Kidney epithelial cell (primary cell): ENCODE data around the gene GMPR2. TPM values are rescaled to one million over a fixed set of nuclear protein-coding genes. Genes with fewer than 3 reads are reported as not detected.
A peak's percentile ranks its signal among the peaks of the same experiment; 100 is the strongest.

Experiments
- DNase-seq: peaks from one replicate; pipeline ENCODE4 v3.0.0-alpha.2; 2010; ENCODE audit warnings: low read depth
- H3K27me3 ChIP-seq: 2 replicates; pipeline ENCODE4 v1.6.0; 2011; ENCODE audit warnings: low read length; ENCODE audit not compliant: control insufficient read depth, insufficient read depth
- H3K36me3 ChIP-seq: 2 replicates; pipeline ENCODE4 v1.5.1; 2011; ENCODE audit warnings: low read length; ENCODE audit not compliant: control insufficient read depth, insufficient read depth
- H3K4me3 ChIP-seq: 2 replicates; pipeline ENCODE4 v1.5.1; 2011; ENCODE audit warnings: low read depth, mild to moderate bottlenecking, control low read depth, low read length
- CTCF ChIP-seq: IDR thresholded peaks from 2 replicates; pipeline ENCODE4 v1.5.1; 2011; ENCODE audit warnings: mild to moderate bottlenecking, moderate library complexity, low read length, control low read depth, inconsistent platforms; ENCODE audit not compliant: insufficient read depth, poor library complexity, severe bottlenecking
- total RNA-seq: library from RNA; depleted of rRNA; stranded (reverse); fragments of >200 nt; gene quantifications from 2 replicates; pipeline ENCODE4 v1.2.3, GENCODE V29; 2015

Gene GMPR2
- total RNA-seq, 1 donor from 2014 or later, result 54.7 TPM

GRCh38 chr14:24190416-24190815 lies 42.3 kb upstream of the GMPR2 start:
- no peak for DNase-seq
- Histone ChIP-seq H3K36me3 (peaks cover 4% of the 10 kb centered on the region), H3K27me3 (no peaks in the 10 kb centered on the region), H3K4me3 (no peak overlapping the region)
- no peak for TF ChIP-seq CTCF

- peaks cover 3% of the 10 kb centered on the region for H3K36me3 ChIP-seq
- DNase-seq, result no peak
- H3K27me3 ChIP-seq, result no peaks in the 10 kb centered on the region
- no peak for TF ChIP-seq CTCF
- H3K4me3 ChIP-seq, result no peak overlapping the region
Observed at GRCh38 chr14:24192933-24193332, 39.8 kb upstream of the GMPR2 start.

- Histone ChIP-seq H3K4me3 (peak overlapping the region; percentile 92), H3K27me3 (no peaks in the 10 kb centered on the region), H3K36me3 (peaks cover 3% of the 10 kb centered on the region)
- DNase-seq, result no peak
- no peak for TF ChIP-seq CTCF
Observed at GRCh38 chr14:24194186-24194872, 38.4 kb upstream of the GMPR2 start.

GRCh38 chr14:24194873-24195185 lies 37.9 kb upstream of the GMPR2 start:
- H3K27me3 ChIP-seq, result no peaks in the 10 kb centered on the region
- no peak for TF ChIP-seq CTCF
- DNase-seq, result no peak
- peaks cover 3% of the 10 kb centered on the region for H3K36me3 ChIP-seq
- peak overlapping the region; percentile 92 for H3K4me3 ChIP-seq

GRCh38 chr14:24195186-24196070 lies 37.3 kb upstream of the GMPR2 start, which contains the start of gene TM9SF1:
Gene TM9SF1 (minus strand): TSS chr14:24195441. CDS start chr14:24195019, 422 bp downstream.
- H3K27me3 ChIP-seq, result no peaks in the 10 kb centered on the region
- DNase-seq, result peak; percentile 48
- peaks cover 3% of the 10 kb centered on the region for H3K36me3 ChIP-seq
- no peak for TF ChIP-seq CTCF
- peak within 1 kb of the TSS; percentile 92 for H3K4me3 ChIP-seq
